Uterus (tissue), 4 donors: ENCODE measurements around the gene PREX1. TPM values are rescaled to one million over a fixed set of nuclear protein-coding genes. Genes with fewer than 3 reads are reported as not detected.
"Not testable (repeated sequence)": the region's sequence is repeated elsewhere in the genome, so short reads cannot be mapped to it uniquely, and the experiment has no call there.

ENCODE experiments used
- DNase-seq, 2 donors: peaks; one replicate each; pipeline ENCODE4 v3.0.0-alpha.2; 2019 to 2020
- H3K27ac ChIP-seq, 2 donors: fragments of 200-600 bp; sonication (generic); 1 replicate in 1 of 2; 2 replicates in 1 of 2; pipeline ENCODE4 v1.5.1; 2016 to 2018
- H3K27me3 ChIP-seq, 2 donors: fragments of 200-600 bp; sonication (generic); one replicate each; pipeline ENCODE4 v1.5.1; 2018 to 2019; ENCODE audit warnings: control low read depth in 1 of 2
- H3K36me3 ChIP-seq, 2 donors: fragments of 200-600 bp; sonication (generic); one replicate each; pipeline ENCODE4 v1.5.1; 2019; ENCODE audit warnings: control low read depth in 1 of 2
- H3K4me1 ChIP-seq, 2 donors: fragments of 200-600 bp; sonication (generic); one replicate each; pipeline ENCODE4 v1.5.1; 2018 to 2019; ENCODE audit warnings: control low read depth in 1 of 2
- H3K4me3 ChIP-seq, 2 donors: fragments of 200-600 bp; sonication (generic); 1 replicate in 1 of 2; 2 replicates in 1 of 2; pipeline ENCODE4 v1.5.1; 2018 to 2019; ENCODE audit warnings: mild to moderate bottlenecking in 1 of 2
- H3K9me3 ChIP-seq, 2 donors: fragments of 200-600 bp; sonication (generic); one replicate each; pipeline ENCODE4 v1.5.1; 2019; ENCODE audit warnings: control low read depth in 1 of 2
- CTCF ChIP-seq, 4 experiments: fragments of 200-600 bp in 2 of 4; fragments of 450-650 bp in 2 of 4; sonication (generic) in 2 of 4; IDR thresholded peaks; one replicate each; pipeline ENCODE4 v1.5.1; 2016 to 2019; ENCODE audit warnings: antibody characterized with exemption in 4 of 4, mild to moderate bottlenecking in 2 of 4, moderate library complexity in 1 of 4
- POLR2A ChIP-seq, 2 donors: fragments of 450-650 bp; IDR thresholded peaks; one replicate each; pipeline ENCODE4 v1.6.1; 2016; ENCODE audit warnings: antibody characterized with exemption in 2 of 2, mild to moderate bottlenecking in 1 of 2, moderate library complexity in 1 of 2
- intact Hi-C: fragments of 100-400 bp; cut with DNase I; formaldehyde crosslinking; loops from one replicate; pipeline ENCODE4 v1.15.1; 2023; ENCODE audit warnings: low total_unique reads
- total RNA-seq, 4 donors: library from RNA; depleted of rRNA in 3 of 4; stranded (reverse); fragments of >200 nt in 3 of 4; gene quantifications; one replicate each; pipeline versions ENCODE4 v1.1.0 to v1.2.4, GENCODE V29; 2014 to 2023
- donor health status: DM: yes; HTN: yes; CAD: no.

The PREX1 gene
- total RNA-seq, 4 donors from 2014 or later: 3.6 to 19.7 (median 11.3) TPM

GRCh38 chr20:48813930-48814546 lies 13.8 kb downstream of the PREX1 start:
- no peak for DNase-seq
- H3K9me3 ChIP-seq: no peaks in the 10 kb centered on the region
- intact Hi-C loops: no loop called here

DNA sequence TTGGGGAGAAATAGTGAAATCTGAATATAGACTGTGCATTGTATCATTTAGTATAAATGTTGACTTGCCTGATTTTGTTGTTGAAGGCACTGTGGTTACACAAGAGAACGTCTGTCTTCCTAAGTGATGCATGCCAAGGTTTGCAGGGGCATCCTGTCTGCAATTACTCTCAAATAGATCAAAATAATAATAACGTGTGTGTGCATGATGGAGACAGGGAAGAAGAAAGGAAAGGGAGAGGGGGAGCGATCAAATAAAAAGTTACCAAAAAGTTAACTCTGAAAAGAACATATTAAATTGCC lies 14.4 kb downstream of the PREX1 start:
- Histone ChIP-seq H3K4me1 (no peaks in the 10 kb centered on the region), H3K27ac (no peak overlapping the region), H3K36me3 (no peaks in the 10 kb centered on the region), H3K4me3 (no peak overlapping the region), H3K9me3 (no peaks in the 10 kb centered on the region), H3K27me3 (no peaks in the 10 kb centered on the region)
- DNase-seq: no peak
- intact Hi-C loops: no loop called here
- TF ChIP-seq POLR2A (IDR thresholded peaks at IDR 0.05): no peak
- TF ChIP-seq CTCF (IDR thresholded peaks at IDR 0.05): no peak

More at GRCh38 chr20:48813930-48814546, 13.8 kb downstream of the PREX1 start:
- no peaks in the 10 kb centered on the region for H3K27me3 ChIP-seq
- H3K4me3 ChIP-seq: no peak overlapping the region
- H3K27ac ChIP-seq: no peak overlapping the region
- no peaks in the 10 kb centered on the region for H3K36me3 ChIP-seq
- TF ChIP-seq CTCF (IDR thresholded peaks at IDR 0.05): no peak
- TF ChIP-seq POLR2A (IDR thresholded peaks at IDR 0.05): no peak
- no peaks in the 10 kb centered on the region for H3K4me1 ChIP-seq

DNA sequence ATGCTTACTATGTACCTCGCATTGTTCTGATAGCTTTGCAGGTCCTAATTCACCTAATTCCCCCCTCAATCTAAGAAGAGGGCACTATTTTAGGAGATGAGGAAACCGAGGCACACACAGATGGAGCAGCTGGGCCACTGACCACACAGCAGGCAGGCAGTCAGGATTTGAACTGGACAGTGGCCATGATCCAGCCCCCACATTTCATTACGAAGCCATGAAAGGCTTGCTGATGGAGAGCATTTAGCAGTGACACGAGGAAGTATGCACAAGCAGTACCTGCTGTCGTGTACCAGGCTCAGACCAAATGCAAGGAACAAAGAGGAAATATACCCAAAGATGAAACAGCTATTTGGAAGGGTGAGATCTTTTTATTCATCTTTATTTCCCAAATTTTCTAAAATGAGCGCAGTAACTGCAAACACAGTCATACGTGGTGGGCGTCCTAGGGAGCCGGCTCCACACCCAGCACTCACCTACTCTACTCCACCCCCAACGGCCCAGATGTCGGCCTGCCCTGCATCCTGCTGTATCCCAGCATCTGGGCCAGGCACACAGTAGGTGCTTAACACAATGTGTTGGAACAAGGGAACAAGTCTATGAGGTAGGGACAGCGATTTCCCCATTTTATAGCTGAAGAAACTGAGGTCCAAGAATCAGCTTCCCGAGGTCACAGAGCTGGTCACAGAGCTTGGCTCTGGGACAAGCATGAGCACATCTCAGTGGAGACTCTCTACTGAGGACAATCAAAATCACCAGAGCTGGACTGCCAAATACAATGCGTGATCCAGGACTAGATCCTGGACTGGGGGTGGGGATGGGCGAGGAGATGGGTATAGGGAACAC lies 15.0 kb downstream of the PREX1 start:
- Histone ChIP-seq H3K27me3 (no peaks in the 10 kb centered on the region), H3K4me1 (no peaks in the 10 kb centered on the region), H3K36me3 (no peaks in the 10 kb centered on the region), H3K27ac (no peak overlapping the region), H3K4me3 (no peak overlapping the region), H3K9me3 (no peaks in the 10 kb centered on the region)
- no peak for DNase-seq
- no peak for TF ChIP-seq POLR2A (IDR thresholded peaks at IDR 0.05)
- TF ChIP-seq CTCF (IDR thresholded peaks at IDR 0.05): no peak
- intact Hi-C loops: no loop called here

- DNase-seq, H3K4me3 ChIP-seq, intact Hi-C loops: not testable (repeated sequence)
Measured at GRCh38 chr20:48812114-48812513, 15.7 kb downstream of the PREX1 start.

GRCh38 chr20:48809673-48810072 lies 18.1 kb downstream of the PREX1 start:
- no peak for DNase-seq
- TF ChIP-seq POLR2A (IDR thresholded peaks at IDR 0.05) (no peak), CTCF (IDR thresholded peaks at IDR 0.05) (no peak)
- H3K27me3 ChIP-seq: no peaks in the 10 kb centered on the region
- intact Hi-C loops: no loop called here
- no peak overlapping the region for H3K4me3 ChIP-seq
- H3K9me3 ChIP-seq: no peaks in the 10 kb centered on the region
- H3K27ac ChIP-seq: no peak overlapping the region
- no peaks in the 10 kb centered on the region for H3K4me1 ChIP-seq
- no peaks in the 10 kb centered on the region for H3K36me3 ChIP-seq

More at GRCh38 chr20:48812114-48812513, 15.7 kb downstream of the PREX1 start:
- H3K27me3 ChIP-seq, H3K36me3 ChIP-seq, H3K27ac ChIP-seq, H3K4me1 ChIP-seq, H3K9me3 ChIP-seq: not testable (repeated sequence)
